Dendritic cell treated with granulocyte-macrophage colony-stimulating factor and Interleukin-4, amounts not matched to agents 40 ng/mL and 50 ng/mL, for 4 days (primary cell): ENCODE measurements around the gene NID2.

Experiments used
- H3K27ac Mint-ChIP-seq: one replicate; pipeline ENCODE4 v1.8.0; 2022; ENCODE audit warnings: mild to moderate bottlenecking, mixed read lengths
- H3K27me3 Mint-ChIP-seq: one replicate; pipeline ENCODE4 v1.8.0; 2022; ENCODE audit warnings: mild to moderate bottlenecking, mixed read lengths
- H3K36me3 Mint-ChIP-seq: one replicate; pipeline ENCODE4 v1.8.0; 2022; ENCODE audit warnings: low read depth, mixed read lengths
- H3K4me1 Mint-ChIP-seq: one replicate; pipeline ENCODE4 v1.8.0; 2022; ENCODE audit warnings: low read depth, mixed read lengths
- H3K4me3 Mint-ChIP-seq: one replicate; pipeline ENCODE4 v1.8.0; 2022; ENCODE audit warnings: mild to moderate bottlenecking, moderate library complexity, mixed read lengths
- H3K9me3 Mint-ChIP-seq: one replicate; pipeline ENCODE4 v1.8.0; 2022; ENCODE audit warnings: mixed read lengths
- intact Hi-C: fragments of 100-400 bp; cut with micrococcal nuclease; formaldehyde crosslinking; loops from one replicate; pipeline ENCODE4 v1.15.0; 2022

NID2 gene

DNA sequence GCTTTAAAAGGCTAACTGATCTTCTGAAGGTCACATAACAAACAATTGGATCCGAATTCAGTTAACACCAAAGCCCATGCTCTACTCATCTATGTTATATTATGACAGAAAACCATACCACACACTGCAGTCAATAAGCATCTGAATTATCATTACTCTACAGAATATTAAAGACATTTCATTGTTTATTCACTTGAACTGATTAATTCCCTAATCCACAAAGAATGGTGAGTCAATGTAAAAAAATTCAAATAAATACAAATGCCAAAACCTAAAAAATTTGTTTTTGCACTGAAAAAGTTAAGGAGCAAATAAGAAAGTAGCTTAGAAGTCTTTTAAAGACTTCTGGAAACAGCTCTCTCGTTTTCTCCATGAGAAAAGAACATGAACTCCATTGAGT lies 13.7 kb downstream of the NID2 start:
- Mint-ChIP-seq H3K4me3 (no peak overlapping the region), H3K27me3 (peaks cover 2% of the 10 kb centered on the region), H3K4me1 (peaks cover 3% of the 10 kb centered on the region), H3K36me3 (no peaks in the 10 kb centered on the region), H3K27ac (no peak overlapping the region), H3K9me3 (no peaks in the 10 kb centered on the region)
- intact Hi-C loops = no loop called here

DNA sequence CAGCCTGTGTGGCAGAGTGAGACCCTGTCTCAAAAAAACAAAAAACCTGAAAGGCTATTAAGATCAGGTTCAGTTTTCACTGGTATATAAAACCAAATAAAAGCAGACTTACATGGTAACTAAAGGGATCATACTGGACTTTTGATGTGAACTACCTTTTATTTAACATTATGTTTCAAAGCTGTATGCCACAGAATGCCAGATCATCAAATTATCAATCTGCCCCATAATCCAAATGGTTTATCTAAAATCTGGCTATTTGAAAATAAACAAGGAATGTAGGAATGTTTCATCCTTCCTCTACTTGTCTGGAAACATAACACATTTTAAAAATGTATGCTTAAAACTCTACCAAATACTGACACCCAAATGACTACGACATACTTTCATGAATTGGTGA lies 14.2 kb downstream of the NID2 start:
- H3K27ac Mint-ChIP-seq = no peak overlapping the region
- no peaks in the 10 kb centered on the region for H3K9me3 Mint-ChIP-seq
- H3K4me3 Mint-ChIP-seq = no peak overlapping the region
- H3K27me3 Mint-ChIP-seq = peaks cover 2% of the 10 kb centered on the region
- no peaks in the 10 kb centered on the region for H3K36me3 Mint-ChIP-seq
- no peaks in the 10 kb centered on the region for H3K4me1 Mint-ChIP-seq
- intact Hi-C loops = no loop called here

DNA sequence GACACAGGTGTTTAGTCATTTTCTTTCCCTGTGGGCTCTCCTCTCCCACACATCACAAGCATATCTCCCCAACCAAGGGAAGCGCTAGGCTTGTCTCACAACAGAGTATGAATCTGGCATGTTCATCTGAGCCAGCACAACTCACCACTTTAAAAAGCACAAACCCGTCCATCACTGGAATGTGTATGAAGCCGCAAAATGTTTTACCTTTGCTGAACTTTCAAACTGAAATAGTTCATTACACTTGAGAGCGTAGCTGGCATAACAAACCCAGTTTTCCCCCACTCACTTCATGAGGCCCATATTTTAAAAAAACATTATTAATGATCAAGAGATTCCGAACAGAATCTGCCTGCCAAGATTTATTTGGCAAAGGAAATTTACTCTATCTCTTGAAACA lies 15.8 kb downstream of the NID2 start:
- no peaks in the 10 kb centered on the region for H3K4me1 Mint-ChIP-seq
- no peaks in the 10 kb centered on the region for H3K36me3 Mint-ChIP-seq
- intact Hi-C loops = no loop called here
- no peak overlapping the region for H3K4me3 Mint-ChIP-seq
- H3K27me3 Mint-ChIP-seq = peaks cover 2% of the 10 kb centered on the region
- no peak overlapping the region for H3K27ac Mint-ChIP-seq
- no peaks in the 10 kb centered on the region for H3K9me3 Mint-ChIP-seq

DNA sequence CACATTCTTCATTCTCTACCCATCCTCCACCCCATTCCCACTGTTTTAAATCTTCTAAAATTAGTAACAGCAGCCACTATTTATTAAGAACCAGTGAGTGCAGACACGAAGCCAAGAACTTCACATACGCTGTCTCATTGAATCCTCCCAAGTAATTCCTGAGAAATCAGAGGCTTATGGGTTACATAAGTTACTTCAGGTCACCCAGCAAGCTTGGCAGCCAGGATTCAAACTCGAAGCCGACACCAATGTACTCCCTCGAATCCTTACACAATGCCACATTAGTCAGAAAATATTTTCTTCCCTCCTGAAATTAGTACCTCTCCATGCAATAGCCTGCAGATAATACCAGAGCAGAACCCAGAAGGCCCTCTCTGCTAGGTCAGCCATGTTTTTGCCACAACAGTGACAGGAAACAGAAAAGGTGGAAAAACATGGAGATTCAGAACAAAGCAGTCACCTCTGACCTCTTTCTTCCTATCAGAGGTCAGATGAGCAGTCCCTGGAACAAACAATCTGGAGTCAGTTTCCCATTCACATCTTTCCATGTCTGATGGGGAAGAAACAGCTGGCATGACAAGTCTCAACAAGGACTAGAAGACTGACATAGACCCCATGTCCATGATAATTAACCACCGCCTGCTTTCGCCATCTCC lies 16.4 kb downstream of the NID2 start:
- Mint-ChIP-seq H3K27ac (no peak overlapping the region), H3K4me3 (no peak overlapping the region), H3K36me3 (no peaks in the 10 kb centered on the region), H3K27me3 (peaks cover 2% of the 10 kb centered on the region), H3K4me1 (no peaks in the 10 kb centered on the region), H3K9me3 (no peaks in the 10 kb centered on the region)
- intact Hi-C loops = no loop called here

DNA sequence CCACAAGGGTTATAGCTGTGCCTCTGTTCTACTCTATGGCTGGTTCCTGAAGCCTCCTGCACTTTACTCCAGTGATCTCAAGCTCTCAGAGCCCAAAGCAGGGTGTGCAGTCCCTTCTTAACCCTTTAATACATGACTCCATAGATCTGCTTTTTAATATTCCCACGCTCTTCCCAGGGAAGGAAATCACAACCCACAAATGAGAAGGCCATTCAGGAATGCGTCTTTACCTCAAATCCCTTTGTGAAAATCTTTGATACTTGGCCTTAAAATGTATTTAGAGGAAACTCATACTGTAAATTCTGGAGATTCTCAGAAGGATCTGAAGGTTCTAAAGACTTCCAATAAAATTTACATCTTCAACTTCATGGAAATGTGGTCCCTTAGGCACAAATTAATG lies 17.0 kb downstream of the NID2 start:
- intact Hi-C loops = no loop called here
- H3K27ac Mint-ChIP-seq = no peak overlapping the region
- H3K4me3 Mint-ChIP-seq = no peak overlapping the region
- H3K4me1 Mint-ChIP-seq = no peaks in the 10 kb centered on the region
- no peaks in the 10 kb centered on the region for H3K36me3 Mint-ChIP-seq
- H3K27me3 Mint-ChIP-seq = peaks cover 2% of the 10 kb centered on the region
- no peaks in the 10 kb centered on the region for H3K9me3 Mint-ChIP-seq

DNA sequence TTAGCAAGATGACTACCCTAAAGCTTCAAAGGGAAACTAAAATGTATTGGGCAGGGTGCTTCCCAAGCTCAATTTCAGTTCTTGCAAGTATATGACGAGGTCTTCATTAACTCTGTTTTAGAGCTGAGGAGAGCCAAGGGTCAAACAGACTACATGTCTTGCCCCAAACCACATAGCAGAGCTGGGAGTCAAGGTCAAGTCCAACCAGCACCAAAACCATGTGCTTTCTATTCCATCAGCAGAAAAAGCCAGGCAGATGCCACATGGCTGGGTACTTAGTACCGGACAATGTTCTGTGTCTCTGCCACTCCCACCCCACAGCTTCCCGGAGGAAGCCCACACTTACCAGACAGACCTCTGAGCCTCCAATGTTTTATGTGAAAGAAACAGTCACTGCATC lies 17.6 kb downstream of the NID2 start:
- Mint-ChIP-seq H3K27ac (no peak overlapping the region), H3K4me3 (no peak overlapping the region), H3K27me3 (peaks cover 2% of the 10 kb centered on the region), H3K9me3 (no peaks in the 10 kb centered on the region), H3K4me1 (no peaks in the 10 kb centered on the region), H3K36me3 (no peaks in the 10 kb centered on the region)
- intact Hi-C loops = no loop called here

DNA sequence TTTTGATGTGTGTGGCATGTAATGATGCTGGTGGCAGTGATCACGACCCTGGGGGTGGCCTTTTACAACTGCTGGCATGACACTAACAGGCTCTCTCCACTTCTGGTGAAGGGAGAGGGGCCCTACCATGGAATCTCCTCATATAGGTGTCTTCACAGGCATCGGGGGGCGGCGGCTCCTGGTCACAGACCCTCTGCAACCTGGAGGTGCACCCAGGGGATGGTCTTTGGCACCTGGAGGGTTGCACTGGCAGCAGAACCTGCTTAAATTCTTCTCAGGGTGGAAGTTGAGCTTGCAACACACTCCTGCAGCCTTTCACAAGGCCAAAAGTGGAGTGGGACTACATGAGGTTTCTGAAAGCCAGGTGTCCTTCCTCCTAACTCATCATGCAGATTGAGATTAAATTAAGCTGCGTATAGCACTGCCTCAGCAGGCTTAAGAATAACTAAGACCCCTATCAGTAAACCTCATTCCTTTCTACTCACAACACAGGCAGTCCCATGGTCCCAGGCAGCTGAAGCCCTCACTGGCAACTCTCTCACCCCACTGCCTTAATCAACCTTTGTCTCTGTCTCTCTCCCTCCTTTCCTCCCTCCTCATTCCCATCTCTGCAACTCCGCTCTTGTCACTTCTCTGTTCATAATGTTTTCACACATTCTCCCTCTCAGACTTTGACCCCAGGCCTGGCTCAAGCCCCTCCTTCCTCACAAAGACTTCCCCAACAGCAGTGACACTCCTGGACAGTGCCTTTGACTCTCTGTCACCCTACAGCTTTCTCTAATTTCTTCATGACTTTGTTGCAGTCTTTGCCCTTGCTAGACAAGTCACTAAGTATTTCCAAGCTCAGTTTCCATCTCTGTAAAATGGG lies 18.9 kb downstream of the NID2 start:
- no peaks in the 10 kb centered on the region for H3K9me3 Mint-ChIP-seq
- H3K4me1 Mint-ChIP-seq = no peaks in the 10 kb centered on the region
- H3K4me3 Mint-ChIP-seq = no peak overlapping the region
- peaks cover 2% of the 10 kb centered on the region for H3K27me3 Mint-ChIP-seq
- intact Hi-C loops = no loop called here
- H3K27ac Mint-ChIP-seq = no peak overlapping the region
- no peaks in the 10 kb centered on the region for H3K36me3 Mint-ChIP-seq

DNA sequence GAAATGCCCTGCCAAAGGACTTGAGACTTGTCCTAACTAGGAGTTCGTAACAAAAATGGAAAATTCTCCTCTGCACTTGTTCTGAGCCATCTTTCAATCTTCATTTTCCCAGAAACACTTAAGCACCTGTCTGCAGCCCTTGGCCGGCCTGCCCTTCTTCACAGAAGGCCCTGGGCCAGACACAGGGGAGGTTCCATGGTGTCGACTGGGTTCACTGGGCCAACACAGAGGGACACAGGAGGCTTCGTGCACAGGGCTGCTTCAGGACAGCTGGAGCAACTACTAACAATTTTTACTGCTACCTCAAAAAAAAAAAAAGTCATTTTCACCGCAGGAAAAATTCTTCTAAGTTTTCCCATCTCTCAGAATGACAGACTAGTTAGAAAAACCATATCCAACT lies 19.6 kb downstream of the NID2 start:
- H3K4me3 Mint-ChIP-seq = no peak overlapping the region
- intact Hi-C loops = no loop called here
- H3K9me3 Mint-ChIP-seq = no peaks in the 10 kb centered on the region
- no peaks in the 10 kb centered on the region for H3K4me1 Mint-ChIP-seq
- no peak overlapping the region for H3K27ac Mint-ChIP-seq
- peaks cover 2% of the 10 kb centered on the region for H3K27me3 Mint-ChIP-seq
- no peaks in the 10 kb centered on the region for H3K36me3 Mint-ChIP-seq

DNA sequence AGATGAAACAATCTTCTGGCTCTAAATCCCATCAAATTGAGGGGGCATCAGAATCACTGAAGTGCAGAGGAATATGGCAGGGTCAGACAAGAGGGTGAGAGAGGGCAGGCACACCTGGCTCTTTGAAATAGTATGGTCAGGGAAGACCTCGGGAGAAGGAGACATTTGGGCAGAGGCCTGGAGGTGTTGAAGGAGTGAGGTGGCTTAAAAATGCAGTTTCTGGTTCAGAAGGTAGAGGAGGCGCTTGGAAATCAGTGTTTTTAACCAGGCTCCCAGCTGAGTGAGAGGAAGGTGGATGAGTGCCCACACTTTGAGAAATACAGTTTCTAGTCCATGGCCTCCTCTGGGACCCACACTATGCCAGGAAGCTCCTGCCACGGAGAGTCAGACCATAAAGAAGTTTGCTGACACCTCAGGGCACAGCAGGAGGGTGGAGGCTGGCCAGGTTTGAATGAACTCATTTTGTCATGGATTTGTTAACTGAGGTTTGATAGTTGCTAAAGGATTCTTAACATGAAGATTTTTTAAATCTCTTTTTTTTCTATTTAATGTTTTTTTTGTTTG lies 20.1 kb downstream of the NID2 start:
- no peak overlapping the region for H3K27ac Mint-ChIP-seq
- intact Hi-C loops = no loop called here

DNA sequence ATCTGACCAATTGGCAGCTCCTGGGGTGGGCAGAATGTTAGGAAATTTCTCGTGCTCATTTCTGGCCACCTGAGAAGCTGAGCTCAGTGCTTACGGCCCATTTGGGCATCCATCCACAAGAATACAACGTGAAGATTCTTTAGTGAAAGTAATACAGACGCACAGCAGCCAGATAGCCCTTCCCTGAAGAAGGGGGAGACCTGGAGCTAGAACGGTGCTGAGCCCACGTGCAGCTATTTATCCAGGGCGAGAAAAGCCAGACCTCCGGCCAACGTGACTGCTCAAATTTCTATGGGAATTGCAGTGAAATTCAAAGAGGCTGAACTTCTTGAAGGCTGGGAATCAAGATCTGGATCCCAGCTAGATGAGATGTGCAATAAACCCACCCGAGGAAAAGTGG lies 20.7 kb downstream of the NID2 start:
- Mint-ChIP-seq H3K36me3 (no peaks in the 10 kb centered on the region), H3K27me3 (peaks cover 3% of the 10 kb centered on the region), H3K27ac (no peak overlapping the region), H3K4me3 (no peak overlapping the region), H3K4me1 (no peaks in the 10 kb centered on the region), H3K9me3 (no peaks in the 10 kb centered on the region)
- intact Hi-C loops = no loop called here

More for the DNA sequence above, 20.1 kb downstream of the NID2 start:
- Mint-ChIP-seq H3K9me3 (no peaks in the 10 kb centered on the region), H3K4me3 (no peak overlapping the region), H3K4me1 (no peaks in the 10 kb centered on the region), H3K27me3 (peaks cover 2% of the 10 kb centered on the region), H3K36me3 (no peaks in the 10 kb centered on the region)

DNA sequence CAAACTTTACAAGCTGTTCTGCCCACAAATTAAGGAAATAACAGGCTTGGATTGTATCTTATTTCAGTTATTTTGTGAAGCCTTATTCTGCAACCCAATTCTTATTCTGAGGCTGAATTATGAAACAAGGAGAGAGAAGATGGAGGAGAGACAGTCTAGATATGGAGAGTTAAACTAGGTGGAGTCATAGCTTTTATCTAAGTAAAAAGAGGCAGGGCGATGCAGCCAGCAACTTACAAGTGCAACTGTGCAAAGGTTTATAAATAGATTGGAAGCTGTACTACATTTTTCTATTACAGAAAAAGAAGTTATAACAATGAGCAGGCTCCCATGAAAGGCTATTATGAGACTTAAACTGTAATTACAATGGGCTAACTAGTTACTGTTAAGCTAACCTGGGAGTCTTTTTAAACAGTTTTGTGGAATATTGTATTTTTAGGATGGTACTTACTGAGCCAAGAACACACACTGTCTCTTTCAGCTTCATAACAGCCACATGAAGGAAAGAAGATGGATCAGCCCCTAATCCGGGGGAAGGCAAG lies 22.4 kb downstream of the NID2 start:
- H3K4me1 Mint-ChIP-seq = no peaks in the 10 kb centered on the region
- H3K36me3 Mint-ChIP-seq = no peaks in the 10 kb centered on the region
- intact Hi-C loops = no loop called here
- H3K27ac Mint-ChIP-seq = no peak overlapping the region
- H3K4me3 Mint-ChIP-seq = no peak overlapping the region
- H3K27me3 Mint-ChIP-seq = peaks cover 2% of the 10 kb centered on the region
- no peaks in the 10 kb centered on the region for H3K9me3 Mint-ChIP-seq

DNA sequence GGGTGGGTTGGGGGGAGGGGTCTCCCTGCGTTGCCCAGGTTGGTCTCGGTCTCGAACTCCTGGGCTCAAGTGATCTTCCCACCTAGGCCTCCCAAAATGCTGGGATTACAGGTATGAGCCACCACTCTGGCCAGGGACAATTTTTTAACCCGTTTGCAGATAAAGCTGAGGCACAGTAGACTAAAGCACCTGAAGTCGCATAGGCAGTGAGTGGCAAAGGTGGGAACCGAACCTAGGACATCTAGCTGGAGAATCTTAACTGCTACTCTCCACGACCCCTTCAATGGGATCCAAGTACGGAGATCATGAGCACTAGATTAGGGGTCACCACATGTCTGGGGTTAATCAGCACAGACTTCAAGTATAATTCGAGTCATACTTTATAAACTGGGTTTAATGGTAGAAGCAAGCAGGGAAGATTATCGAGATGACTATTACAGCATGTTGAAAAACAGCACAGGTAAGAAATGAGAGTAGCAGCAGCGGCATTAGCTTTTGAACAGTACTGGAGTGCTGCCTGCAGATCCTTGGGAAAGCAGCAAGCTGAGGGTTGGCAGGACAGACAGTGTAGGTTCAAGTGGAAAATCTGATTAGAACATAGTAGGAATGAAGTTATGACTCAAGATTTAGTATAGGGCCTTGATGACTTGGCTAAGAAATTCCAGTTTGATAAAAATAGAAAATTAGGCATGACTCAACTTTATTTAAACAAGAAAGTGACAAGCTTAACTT lies 23.9 kb downstream of the NID2 start:
- intact Hi-C loops = no loop called here
- no peaks in the 10 kb centered on the region for H3K36me3 Mint-ChIP-seq
- H3K9me3 Mint-ChIP-seq = no peaks in the 10 kb centered on the region
- no peaks in the 10 kb centered on the region for H3K4me1 Mint-ChIP-seq
- peaks cover 2% of the 10 kb centered on the region for H3K27me3 Mint-ChIP-seq
- no peak overlapping the region for H3K27ac Mint-ChIP-seq
- H3K4me3 Mint-ChIP-seq = no peak overlapping the region

DNA sequence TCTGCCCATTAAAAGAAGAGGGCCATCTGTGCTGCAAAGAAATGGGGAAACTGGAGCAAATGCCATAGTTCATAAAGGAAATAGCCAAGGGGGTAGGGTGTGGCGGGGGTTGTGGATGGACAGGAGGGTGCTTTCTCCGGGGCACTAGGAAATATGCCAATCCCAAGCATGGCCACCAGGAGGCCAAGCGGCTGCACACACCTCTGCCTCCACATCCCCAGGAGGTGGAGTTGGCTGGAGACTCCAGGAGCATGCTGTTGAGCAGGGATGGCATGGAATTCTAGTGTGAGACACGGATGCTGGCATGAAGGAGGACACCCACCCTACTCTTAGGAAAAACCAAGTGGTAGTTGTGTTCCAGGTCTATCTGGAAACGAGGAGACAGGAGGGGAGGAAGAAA lies 25.2 kb downstream of the NID2 start:
- H3K9me3 Mint-ChIP-seq = no peaks in the 10 kb centered on the region
- H3K4me3 Mint-ChIP-seq = no peak overlapping the region
- H3K4me1 Mint-ChIP-seq = no peaks in the 10 kb centered on the region
- peaks cover 2% of the 10 kb centered on the region for H3K27me3 Mint-ChIP-seq
- intact Hi-C loops = no loop called here
- no peak overlapping the region for H3K27ac Mint-ChIP-seq
- H3K36me3 Mint-ChIP-seq = no peaks in the 10 kb centered on the region
